HG03045 (cell line): ENCODE data around the gene ADK.

ENCODE experiments used
- ATAC-seq: cut with Tn5 transposase; IDR thresholded peaks from one replicate; pipeline ENCODE4 v1.9.1; 2021; ENCODE audit warnings: mild to moderate bottlenecking, moderate library complexity; ENCODE audit not compliant: unreplicated experiment

Gene ADK

DNA sequence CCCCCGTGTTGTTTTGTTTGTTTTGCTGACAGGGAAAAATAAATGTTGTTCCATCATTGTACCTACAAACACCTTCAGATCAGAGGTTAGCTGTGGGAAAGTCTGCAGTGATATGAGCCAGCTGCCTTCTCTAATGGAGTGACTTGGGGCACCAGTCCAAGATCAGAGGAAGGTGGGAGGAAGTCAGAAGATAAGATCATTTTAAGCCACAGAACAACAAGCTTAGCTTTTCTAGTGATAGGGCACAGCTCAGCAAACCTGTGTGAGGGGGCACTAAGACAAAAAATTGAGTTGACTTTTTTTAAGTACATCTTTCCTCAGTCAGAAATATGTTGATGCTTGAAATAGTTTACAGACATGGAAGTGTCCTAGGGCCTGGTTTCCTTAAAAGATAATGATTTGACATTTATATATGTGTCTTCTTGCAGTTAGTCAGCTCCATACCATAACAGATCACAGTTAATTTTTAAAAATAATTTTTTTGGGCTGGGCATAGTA is 435.1 kb downstream of the ADK start:
- ATAC-seq: no peak

DNA sequence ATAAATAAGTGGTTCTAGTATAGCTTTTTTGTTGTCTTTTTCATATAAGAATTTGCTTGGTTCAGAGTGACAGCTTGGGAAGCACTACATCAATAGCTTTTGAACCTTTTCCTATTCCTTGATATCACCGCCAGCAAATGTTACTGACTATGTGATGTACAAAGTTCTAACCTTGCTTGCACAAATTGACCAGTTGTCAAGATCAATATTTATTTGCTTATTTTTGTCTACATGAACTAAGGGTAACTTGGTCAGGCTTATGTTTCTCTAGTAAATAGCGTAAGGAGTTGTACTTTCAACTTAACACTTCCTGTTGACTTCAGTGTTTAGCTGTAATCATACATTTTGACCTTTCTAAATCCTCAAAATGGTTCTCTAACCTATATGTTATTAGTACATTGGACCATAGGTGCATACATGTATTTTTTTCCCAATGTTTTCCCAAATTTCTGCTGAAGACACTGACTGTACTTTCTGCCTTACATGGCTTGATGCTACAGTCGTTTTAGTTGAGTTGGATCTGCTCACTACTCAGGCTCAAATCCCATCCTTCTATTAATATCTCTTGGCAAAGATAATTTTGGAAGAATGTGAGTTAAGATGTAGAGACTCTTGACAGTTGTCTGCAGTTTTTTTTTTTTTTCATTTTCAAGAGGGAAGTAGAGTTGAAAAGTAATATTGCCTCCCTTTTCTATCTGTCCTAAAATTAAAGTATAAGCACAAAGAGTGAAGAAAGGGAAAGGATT is 436.3 kb downstream of the ADK start:
- ATAC-seq: no peak

DNA sequence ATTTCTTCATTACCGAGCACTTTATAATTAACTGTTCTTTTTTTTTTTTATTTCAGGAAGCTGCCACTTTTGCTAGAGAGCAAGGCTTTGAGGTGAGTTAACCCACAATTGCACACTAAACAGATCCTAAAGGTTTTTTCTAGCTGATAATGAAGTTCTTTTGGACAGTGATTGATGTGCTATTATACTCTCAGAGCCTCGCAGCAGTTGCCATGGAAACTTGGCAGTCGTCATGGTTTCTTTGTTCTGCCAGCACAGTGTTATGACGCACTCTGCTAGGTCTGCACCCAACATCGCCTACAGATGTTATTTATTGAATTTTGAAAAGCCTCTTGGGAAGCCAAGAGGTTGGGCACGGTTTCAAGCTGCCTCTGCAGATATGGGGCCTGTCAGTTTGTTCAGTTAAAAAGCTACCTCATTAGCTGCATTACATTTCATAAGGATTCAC is 438.2 kb downstream of the ADK start:
- no peak for ATAC-seq

DNA sequence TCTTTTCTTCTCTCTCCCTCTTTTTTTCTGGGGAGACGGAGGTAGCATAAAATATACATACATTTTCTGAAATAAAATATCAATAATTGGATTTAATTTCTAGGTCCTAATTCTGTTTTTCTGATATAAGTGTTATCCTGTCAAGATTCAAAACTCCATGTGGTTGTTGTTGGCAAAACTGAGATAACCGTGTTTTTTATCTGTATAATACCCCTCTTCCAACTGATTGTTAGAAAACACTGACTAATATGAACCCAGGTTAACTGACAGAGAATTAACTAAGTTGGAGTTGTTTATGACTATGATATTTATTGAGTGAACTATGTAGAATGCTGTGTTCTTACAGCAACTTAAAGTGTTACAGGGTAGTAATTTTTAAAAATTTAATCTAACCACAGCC is 438.8 kb downstream of the ADK start:
- no peak for ATAC-seq

DNA sequence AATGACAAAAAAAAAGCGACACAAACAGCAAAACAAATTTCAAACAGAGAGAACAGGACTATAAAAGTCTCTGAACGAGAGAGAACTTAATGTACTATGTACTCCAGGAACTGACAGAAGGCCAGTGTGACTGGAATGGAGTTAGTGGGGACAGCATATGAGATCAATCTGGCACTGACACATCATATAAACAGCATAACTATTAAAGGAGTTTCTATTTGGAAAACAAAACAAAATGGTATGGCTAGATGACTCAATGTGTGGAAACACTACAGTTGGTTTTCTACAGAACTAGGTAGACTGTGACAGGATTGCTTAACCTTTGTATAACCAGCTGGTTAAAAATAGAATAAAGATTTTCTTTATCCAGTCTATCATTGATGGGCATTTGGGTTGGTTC is 442.4 kb downstream of the ADK start:
- no peak for ATAC-seq

DNA sequence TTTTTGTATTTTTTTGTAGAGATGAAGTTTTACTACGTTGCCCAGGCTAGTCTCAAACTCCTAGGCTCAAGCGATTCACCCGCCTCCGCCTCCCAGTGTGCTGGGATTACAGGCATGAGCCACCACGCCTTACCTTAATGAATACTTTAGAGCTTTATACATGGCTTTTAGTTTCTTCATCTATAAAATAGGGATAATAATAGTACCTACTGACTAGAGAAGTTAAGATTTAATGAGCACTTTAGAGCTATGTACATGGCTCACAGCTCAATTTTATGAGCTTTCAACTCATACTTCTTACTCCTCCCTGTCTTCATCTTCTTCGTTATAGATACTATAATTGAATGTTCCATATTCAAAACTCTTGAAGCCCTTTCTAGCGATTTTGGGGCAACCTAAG is 445.7 kb downstream of the ADK start:
- no peak for ATAC-seq

DNA sequence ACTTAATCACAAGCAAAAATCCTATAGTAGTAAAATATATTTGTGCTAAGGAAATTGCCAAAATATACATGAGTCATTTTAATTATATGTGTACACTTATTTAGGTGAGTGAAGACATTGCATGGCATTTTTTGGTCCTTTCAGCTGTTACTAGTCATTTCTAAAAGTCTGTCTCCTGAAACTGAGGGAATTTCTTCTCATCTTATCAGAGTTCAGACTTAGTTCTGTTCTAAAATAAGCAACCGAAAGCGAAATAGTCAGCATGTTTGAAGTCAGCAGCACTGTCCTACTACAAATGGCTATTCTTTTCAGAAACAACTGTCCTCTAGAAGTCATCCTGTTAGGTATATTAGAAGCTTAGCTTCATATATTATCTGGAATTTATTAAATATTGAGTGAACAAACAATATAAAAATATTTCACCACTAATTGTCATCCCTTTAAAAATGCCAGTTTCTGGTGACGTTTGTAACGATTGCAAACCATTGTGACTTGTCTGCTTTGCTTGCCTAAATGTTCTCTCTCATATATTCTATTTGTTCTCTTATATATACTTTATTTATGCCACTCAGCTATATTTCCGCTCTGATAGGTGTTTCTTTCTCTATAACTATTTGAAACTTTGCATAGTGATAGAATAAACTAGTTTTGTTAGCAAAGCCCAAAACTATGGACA is 448.0 kb downstream of the ADK start:
- no peak for ATAC-seq

DNA sequence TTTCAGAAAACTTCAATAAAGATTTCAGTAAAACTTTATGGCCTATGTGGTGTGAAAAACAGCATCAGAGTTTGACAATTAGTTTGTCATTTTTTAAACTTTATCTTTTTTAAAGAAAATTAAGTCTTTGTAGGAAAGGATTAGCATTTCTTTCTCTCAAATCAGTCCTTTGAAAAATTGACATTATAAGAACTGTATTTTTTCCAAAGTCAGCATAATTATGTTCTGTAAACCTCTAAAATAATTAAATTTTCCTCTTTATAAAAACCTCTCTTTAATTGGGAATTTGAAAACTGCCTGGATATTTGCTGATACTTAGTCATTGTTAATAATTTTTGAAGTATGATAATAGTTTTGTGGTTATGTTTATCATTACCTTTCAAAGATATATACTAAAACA is 448.7 kb downstream of the ADK start:
- ATAC-seq: no peak

DNA sequence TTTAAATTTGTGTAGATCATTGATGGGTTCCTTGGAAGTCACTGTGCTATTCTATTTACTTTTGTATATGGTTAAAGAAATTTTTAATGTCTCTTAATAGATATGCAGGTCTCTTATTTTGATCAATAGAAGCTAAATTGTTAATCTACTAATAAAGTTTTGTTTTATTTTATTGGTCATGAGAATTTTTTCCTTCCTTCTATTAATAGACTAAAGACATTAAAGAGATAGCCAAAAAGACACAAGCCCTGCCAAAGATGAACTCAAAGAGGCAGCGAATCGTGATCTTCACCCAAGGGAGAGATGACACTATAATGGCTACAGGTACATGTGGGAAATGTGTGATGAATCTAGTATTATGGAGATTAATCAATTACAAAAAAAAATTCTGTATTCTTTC is 449.1 kb downstream of the ADK start:
- ATAC-seq: no peak

DNA sequence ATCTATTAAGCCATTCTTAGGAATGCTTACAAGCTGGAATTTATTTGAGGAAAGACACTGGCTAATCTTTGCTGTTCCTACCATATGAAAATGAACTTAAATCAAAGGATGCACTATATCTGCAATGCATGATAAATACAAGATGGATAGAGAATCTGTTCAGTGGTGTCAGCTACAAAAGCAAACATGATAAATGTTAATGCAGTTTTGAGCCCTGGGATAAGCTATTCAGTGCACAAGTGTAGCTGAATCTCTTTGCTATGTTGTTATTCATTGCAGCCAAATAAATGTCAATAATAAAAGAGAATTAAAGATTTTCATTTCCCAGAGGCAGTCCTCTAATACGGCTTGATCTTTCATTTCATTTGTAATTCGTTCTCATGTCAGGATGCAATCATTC is 451.6 kb downstream of the ADK start:
- ATAC-seq: no peak

DNA sequence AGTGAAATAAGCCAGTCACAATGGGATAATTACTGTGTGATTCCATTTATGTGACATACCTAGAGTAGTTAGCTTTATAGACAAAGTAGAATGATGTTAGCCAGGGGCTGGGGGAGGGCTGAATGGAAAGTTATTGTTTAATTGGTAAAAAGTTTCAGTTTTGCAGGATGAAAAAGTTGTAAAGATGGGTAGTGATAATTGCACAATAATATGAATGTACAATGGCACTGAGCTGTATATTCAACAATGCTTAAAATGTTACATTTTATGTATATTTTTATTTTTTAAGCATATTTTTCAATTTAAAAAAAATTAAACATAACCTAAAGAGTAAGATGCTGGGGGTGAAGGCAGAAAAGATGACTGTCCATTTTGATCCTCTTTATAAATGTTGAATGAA is 459.3 kb downstream of the ADK start:
- no peak for ATAC-seq

DNA sequence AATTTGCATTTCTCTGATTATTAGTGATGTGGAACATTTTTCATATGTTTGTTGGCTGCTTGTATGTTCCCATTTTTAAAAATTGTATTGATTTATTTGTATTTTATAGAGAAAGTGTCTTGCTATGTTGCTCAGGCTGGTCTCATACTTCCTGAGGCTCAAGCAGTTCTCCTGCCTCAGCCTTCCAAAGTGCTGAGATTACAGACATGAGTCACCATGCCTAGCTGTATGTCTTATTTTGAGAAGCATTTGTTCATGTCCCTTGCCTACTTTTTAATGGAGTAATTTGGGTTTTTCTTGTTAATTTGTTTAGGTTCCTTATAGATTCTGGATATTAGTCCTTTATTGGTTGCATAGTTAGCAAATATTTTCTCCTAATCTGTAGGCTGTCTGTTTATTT is 461.2 kb downstream of the ADK start:
- ATAC-seq: no peak

DNA sequence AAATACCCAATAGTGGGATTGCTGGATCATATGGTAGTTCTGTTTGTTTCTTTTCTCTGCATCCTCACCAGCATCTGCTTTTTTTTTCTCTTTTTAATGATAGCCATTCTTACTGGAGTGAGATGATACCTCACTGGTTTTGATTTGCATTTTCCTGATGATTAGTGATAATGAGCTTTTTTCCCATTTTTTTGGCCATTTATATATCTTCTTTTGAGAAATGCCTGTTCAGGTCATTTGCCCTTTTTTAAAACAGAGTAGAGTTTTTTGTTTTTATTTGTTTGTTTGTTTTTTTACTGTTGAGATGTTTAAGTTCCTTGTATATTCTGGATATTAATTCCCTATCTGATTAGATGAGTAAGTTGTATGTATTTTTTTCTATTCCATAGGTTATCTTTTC is 469.6 kb downstream of the ADK start:
- no peak for ATAC-seq

DNA sequence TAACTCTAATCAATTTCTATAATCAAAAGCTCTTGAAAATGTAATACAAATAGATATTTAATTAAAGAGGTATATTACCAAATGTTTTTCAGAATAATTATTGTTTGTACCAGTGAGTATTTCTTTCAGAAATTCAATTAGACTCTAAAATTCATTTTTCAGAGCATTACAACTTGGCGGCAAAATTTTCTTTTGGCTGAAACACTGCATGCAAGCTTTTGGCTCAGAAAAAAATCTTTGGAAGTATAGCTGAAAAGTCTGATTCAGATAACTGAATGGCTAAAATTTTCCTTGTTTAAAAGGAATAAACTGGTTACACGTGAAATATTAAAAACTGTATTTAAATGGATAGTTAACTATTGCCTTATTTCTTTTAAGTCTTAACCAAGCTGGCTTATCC is 472.8 kb downstream of the ADK start:
- no peak for ATAC-seq

DNA sequence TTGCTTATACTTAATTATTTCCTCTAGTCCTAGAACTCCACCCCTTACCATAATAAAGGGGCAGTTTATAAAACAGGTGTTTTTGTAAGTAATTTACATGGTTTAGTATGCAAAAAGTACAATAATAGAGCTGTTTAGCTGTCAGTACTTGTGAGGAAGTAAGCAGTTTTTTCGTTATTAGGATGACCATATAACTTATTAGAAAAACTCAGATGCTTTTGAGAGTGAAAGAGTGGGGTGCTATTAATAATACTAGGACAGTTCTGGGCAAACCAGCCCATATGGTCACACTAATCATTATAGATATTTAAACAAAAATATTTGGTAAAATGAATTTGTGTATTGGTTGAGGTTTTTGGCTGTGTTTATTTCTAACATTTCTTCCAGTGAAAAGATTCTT is 473.5 kb downstream of the ADK start:
- ATAC-seq: no peak

DNA sequence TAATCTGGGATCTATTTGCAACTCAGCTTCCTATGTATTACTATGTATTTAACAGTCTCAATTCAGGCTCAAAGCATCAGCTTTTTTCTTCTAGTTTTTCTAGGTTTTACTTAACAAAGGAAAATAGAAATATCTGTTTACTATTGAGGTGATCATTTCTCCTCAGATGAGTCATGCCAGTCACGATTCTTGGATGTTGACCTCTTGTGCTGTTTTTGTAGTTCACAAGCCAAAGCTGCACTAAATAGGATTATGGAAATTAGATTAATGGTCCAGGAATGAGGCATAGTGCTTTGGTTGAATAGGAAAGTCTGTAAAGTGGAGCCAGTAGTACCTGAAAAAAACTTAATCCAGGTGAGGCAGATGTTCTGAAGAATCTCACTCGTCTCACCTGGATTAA is 477.1 kb downstream of the ADK start:
- ATAC-seq: no peak

DNA sequence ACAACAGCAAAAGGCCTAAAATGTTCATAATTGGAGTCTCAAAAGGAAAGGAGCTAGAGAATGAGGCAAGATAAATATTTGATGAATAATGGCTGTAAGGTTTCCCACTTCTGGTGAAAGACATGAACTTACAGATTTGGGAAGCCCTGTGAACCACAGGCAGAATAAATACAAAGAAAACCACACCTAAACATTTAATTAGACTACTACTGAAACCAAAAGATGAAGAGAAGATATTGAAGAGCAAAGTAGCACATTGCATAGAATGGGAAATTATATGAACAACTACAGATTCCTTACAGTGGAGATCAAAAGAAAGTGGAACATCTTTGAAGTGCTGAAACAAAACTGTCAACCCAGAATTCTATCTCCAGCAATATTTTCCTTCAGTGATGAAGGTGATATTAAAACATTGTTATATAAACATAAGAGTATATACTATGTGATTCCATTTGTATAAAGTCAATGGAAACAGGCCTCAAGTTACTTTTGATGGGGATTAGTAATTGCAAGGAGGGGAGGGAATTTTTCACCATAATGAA is 484.0 kb downstream of the ADK start:
- no peak for ATAC-seq

DNA sequence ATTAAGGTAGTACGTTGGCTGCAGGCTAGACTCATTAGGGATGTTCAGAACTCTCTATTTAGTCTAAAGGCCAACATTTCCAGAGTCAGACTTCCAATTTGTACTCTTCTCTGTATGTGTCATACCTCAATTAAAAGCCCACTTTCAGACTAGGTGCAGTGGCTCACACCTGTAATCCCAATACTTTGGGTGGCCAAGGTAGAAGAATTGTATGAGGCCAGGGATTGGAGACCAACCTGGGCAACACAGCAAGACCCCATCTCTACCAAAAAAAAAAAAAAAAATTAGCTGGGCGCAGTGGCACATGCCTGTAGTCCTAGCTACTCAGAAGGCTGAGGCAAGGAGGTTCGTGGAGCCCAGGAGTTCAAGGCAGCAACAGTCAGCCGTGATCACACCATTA is 484.6 kb downstream of the ADK start:
- no peak for ATAC-seq

DNA sequence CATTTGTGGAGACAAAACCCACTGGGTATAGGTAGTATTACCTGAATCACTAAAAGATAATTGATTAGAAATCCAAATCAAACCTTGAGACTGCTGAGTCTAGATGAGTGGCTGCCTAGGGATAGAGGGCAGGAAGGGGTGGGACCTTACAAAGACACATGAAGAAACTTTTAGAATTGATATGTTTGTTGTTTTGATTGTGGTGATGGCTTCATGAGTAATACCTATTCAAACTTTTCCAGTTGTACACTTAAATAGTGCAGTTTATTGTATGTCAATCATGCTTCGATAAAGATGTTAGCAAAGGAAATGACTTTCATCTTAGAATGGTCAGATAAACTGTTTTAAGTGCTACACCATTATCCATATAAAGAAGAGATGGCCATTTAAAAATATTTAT is 486.7 kb downstream of the ADK start:
- no peak for ATAC-seq

DNA sequence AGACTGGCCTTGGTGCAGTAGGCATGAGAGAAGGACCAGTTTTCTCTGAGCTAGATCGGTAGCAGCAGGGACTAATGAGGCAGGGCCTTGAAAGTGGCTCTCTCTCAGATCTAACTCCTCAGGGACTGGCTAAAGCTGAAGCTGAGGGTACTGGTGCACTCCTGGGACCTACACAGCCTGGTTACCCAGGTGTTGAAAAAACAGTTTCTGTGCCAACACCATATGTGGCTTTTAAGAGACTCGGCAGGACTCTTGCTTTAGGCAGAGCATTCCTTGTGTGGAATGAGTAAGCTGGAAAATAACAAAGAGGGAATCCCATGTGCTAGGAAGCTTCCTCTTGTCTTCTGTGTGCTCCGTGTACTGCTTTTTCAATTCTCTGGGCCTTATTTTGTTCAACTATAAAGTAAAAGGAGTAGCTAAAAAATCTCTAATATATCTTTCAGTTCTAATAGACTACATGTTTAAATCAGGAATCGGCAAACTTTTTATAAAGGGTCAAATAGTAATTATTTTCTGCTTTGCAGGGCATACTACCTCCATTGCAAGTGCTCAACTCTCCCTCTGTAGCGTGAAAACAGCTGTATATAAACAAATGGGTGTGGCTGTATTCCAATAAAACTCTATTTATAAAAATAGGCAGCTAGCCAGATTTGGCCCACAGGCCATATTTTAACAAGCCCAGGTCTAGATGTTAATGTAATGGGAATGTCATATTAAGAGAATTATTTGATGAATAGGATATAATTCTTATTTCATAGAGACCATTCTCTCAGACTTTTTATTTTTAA is 489.3 kb downstream of the ADK start:
- no peak for ATAC-seq

DNA sequence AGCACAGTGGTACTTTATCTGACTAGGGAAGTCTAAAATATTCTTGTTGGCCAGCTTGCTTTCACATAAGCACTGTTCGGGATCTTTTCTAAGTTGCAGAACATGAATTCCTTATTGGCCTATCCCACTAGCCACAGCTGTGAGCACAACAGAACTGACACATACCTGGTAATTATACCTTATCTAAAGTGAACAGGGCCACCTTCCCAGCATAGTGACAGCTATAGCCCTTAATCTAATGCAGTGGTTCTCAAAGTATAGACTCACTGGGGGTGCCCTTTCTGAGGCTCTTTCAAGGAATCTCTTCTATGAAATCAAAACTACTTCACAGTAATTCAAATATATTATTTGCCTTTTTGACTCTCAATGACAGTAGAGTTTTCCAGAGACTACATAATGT is 490.6 kb downstream of the ADK start:
- ATAC-seq: no peak
